H9 (cell line): ENCODE data around the gene APBB2. TPM values are rescaled to one million over a fixed set of nuclear protein-coding genes. Genes with fewer than 3 reads are reported as not detected.

Source experiments
- DNase-seq: peaks from one replicate; pipeline ENCODE4 v3.0.0-alpha.2; 2017
- H2AFZ ChIP-seq: one replicate; pipeline ENCODE4 v1.6.1; 2013; ENCODE audit warnings: mild to moderate bottlenecking, low read length, control low read depth, moderate library complexity
- H2AK5ac ChIP-seq: 2 replicates; pipeline ENCODE4 v1.6.1; 2013; ENCODE audit warnings: low read length, control low read depth, mixed read lengths; ENCODE audit not compliant: insufficient read length
- H2BK120ac ChIP-seq: one replicate; pipeline ENCODE4 v1.6.1; 2013; ENCODE audit warnings: low read depth, mild to moderate bottlenecking, low read length, control low read depth, inconsistent platforms; ENCODE audit not compliant: poor library complexity, severe bottlenecking
- H2BK12ac ChIP-seq: 2 replicates; pipeline ENCODE4 v1.6.1; 2013; ENCODE audit warnings: low read length, control low read depth, mixed read lengths, low read depth; ENCODE audit not compliant: insufficient read length
- H2BK15ac ChIP-seq: 2 replicates; pipeline ENCODE4 v1.6.1; 2013; ENCODE audit warnings: low read depth, low read length, control low read depth
- H2BK20ac ChIP-seq: one replicate; pipeline ENCODE4 v1.6.1; 2013; ENCODE audit warnings: low read depth, mild to moderate bottlenecking, low read length, control low read depth, inconsistent platforms; ENCODE audit not compliant: poor library complexity, severe bottlenecking
- H2BK5ac ChIP-seq: 2 replicates; pipeline ENCODE4 v1.6.1; 2013; ENCODE audit warnings: low read length, control low read depth, mixed read lengths; ENCODE audit not compliant: insufficient read length
- H3K14ac ChIP-seq: 2 replicates; pipeline ENCODE4 v1.6.1; 2013; ENCODE audit warnings: low read length, control low read depth; ENCODE audit not compliant: insufficient read depth
- H3K18ac ChIP-seq: 2 replicates; pipeline ENCODE4 v1.6.1; 2013; ENCODE audit warnings: low read depth, mild to moderate bottlenecking, mixed read lengths, low read length, control low read depth; ENCODE audit not compliant: insufficient read length
- H3K23ac ChIP-seq: 2 replicates; pipeline ENCODE4 v1.6.1; 2013; ENCODE audit warnings: low read length, control low read depth, mixed read lengths, low read depth; ENCODE audit not compliant: insufficient read length
- H3K23me2 ChIP-seq: 2 replicates; pipeline ENCODE4 v1.6.1; 2013; ENCODE audit warnings: low read depth, mild to moderate bottlenecking, mixed read lengths, low read length, control low read depth; ENCODE audit not compliant: insufficient read length, poor library complexity, severe bottlenecking
- H3K27ac ChIP-seq: 2 replicates; pipeline ENCODE4 v1.5.1; 2013; ENCODE audit warnings: low read length, control low read depth, mixed read lengths, low read depth; ENCODE audit not compliant: insufficient read length
- H3K27me3 ChIP-seq: 2 replicates; pipeline ENCODE4 v1.6.1; 2013; ENCODE audit warnings: low read length, control low read depth, inconsistent platforms; ENCODE audit not compliant: insufficient read depth
- H3K4ac ChIP-seq: 2 replicates; pipeline ENCODE4 v1.6.1; 2013; ENCODE audit warnings: low read depth, mild to moderate bottlenecking, control low read depth, inconsistent platforms, low read length, moderate library complexity
- H3K4me1 ChIP-seq: 2 replicates; pipeline ENCODE4 v1.6.1; 2013; ENCODE audit warnings: low read length, control low read depth, inconsistent platforms; ENCODE audit not compliant: insufficient read depth
- H3K4me2 ChIP-seq: 2 replicates; pipeline ENCODE4 v1.6.1; 2013; ENCODE audit warnings: low read length, control low read depth, mixed read lengths; ENCODE audit not compliant: insufficient read length, insufficient read depth
- H3K56ac ChIP-seq: 2 replicates; pipeline ENCODE4 v1.6.1; 2013; ENCODE audit warnings: low read depth, mild to moderate bottlenecking, mixed read lengths, low read length, control low read depth; ENCODE audit not compliant: insufficient read length
- H3K79me1 ChIP-seq: 2 replicates; pipeline ENCODE4 v1.6.1; 2013; ENCODE audit warnings: low read depth, mild to moderate bottlenecking, moderate library complexity, low read length, control low read depth, inconsistent platforms; ENCODE audit not compliant: insufficient read depth, poor library complexity, severe bottlenecking
- H3K79me2 ChIP-seq: 2 replicates; pipeline ENCODE4 v1.6.1; 2013; ENCODE audit warnings: low read length, control low read depth, inconsistent platforms; ENCODE audit not compliant: insufficient read depth
- H3K9ac ChIP-seq: 2 replicates; pipeline ENCODE4 v1.6.1; 2013; ENCODE audit warnings: low read length, control low read depth, mixed read lengths; ENCODE audit not compliant: insufficient read length; ENCODE audit errors: extremely low read depth
- H3K9me3 ChIP-seq: one replicate; pipeline ENCODE4 v1.6.1; 2013; ENCODE audit warnings: low read depth, low read length, inconsistent platforms; ENCODE audit not compliant: control insufficient read depth
- H3T11ph ChIP-seq: one replicate; pipeline ENCODE4 v1.6.1; 2013; ENCODE audit warnings: mild to moderate bottlenecking, low read length, control low read depth, inconsistent platforms
- H4K20me1 ChIP-seq: one replicate; pipeline ENCODE4 v1.6.1; 2013; ENCODE audit not compliant: control insufficient read depth, insufficient read length, insufficient read depth
- H4K5ac ChIP-seq: 2 replicates; pipeline ENCODE4 v1.6.1; 2013; ENCODE audit warnings: low read depth, mild to moderate bottlenecking, mixed read lengths, low read length, control low read depth; ENCODE audit not compliant: insufficient read length
- H4K8ac ChIP-seq: replicated peaks from 2 replicates; pipeline ENCODE4 v1.6.1; 2013; ENCODE audit warnings: low read length, control low read depth, mixed read lengths, low read depth; ENCODE audit not compliant: insufficient read length
- H4K91ac ChIP-seq: 2 replicates; pipeline ENCODE4 v1.6.1; 2013; ENCODE audit warnings: low read depth, mild to moderate bottlenecking, moderate library complexity, mixed read lengths, low read length, control low read depth; ENCODE audit not compliant: insufficient read length
- H3K27ac Mint-ChIP-seq, 3 experiments: 2 replicates in 2 of 3; 3 replicates in 1 of 3; pipeline ENCODE4 v1.8.0; 2020 to 2021; ENCODE audit warnings: mixed read lengths in 3 of 3, mild to moderate bottlenecking in 1 of 3, moderate library complexity in 1 of 3
- H3K27me3 Mint-ChIP-seq: 2 replicates; pipeline ENCODE4 v1.8.0; 2021; ENCODE audit warnings: low read depth, mild to moderate bottlenecking, moderate library complexity, mixed read lengths
- H3K36me3 Mint-ChIP-seq, 3 experiments: 2 replicates in 2 of 3; 3 replicates in 1 of 3; pipeline ENCODE4 v1.8.0; 2020 to 2021; ENCODE audit warnings: low read depth in 3 of 3, mixed read lengths in 3 of 3; ENCODE audit not compliant: insufficient read depth in 1 of 3
- H3K4me1 Mint-ChIP-seq, 2 experiments: 2 replicates each; pipeline ENCODE4 v1.8.0; 2020; ENCODE audit warnings: mixed read lengths in 2 of 2
- H3K4me3 Mint-ChIP-seq, 2 experiments: 2 replicates in 1 of 2; 3 replicates in 1 of 2; pipeline ENCODE4 v1.8.0; 2020 to 2021; ENCODE audit warnings: mild to moderate bottlenecking in 2 of 2, mixed read lengths in 2 of 2, moderate library complexity in 1 of 2
- H3K9me3 Mint-ChIP-seq, 2 experiments: 2 replicates in 1 of 2; 3 replicates in 1 of 2; pipeline ENCODE4 v1.8.0; 2020; ENCODE audit warnings: mild to moderate bottlenecking in 2 of 2, mixed read lengths in 2 of 2, moderate library complexity in 1 of 2
- WGBS: extraction: QIAGEN DNeasy Blood & Tissue Kit; methylation state at CpG from one replicate; pipeline ENCODE4 v1.1.7; 2013; ENCODE audit warnings: missing lambda C conversion rate, low lambda C conversion rate, mixed read lengths; ENCODE audit not compliant: insufficient read length; ENCODE audit errors: extremely low coverage; 5-methylcytosine and 5-hydroxymethylcytosine counted together
- total RNA-seq: library from RNA; stranded (reverse); gene quantifications from 2 replicates; pipeline ENCODE4 v1.2.1, GENCODE V29; 2021
- TF ChIP-seq, protein P1 (sequence below): fragments of 200-600 bp; sonication (generic); conservative IDR thresholded peaks from 3 replicates; pipeline ENCODE4 v1.8.0; 2021; ENCODE audit warnings: antibody characterized with exemption, mild to moderate bottlenecking

The APBB2 gene
- total RNA-seq, 1 experiment from 2014 or later = 39.6 TPM

DNA sequence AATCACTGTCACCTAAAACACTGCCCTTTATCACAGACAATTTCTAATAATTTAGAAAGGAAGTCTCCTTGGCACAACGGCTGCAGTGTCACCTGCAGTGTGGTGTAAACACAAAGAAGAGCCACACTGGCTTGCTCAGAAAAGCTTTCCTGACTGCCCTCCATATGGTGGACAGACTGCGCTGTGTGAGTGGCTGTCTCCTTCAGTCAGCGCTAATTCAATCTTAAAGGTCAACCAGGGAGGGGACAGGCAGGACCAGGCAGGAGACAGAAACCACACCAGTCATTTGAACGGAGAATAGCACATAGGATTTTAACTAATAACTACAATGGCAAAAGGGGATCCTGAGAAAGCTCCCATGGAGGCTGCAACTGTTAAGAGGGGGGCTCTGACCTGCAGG, 332.5 kb downstream of the APBB2 start:
- Histone ChIP-seq H2BK5ac (no peak overlapping the region), H3K27me3 (no peaks in the 10 kb centered on the region), H3K18ac (no peak overlapping the region), H2AFZ (no peak overlapping the region), H3K14ac (no peak overlapping the region), H4K20me1 (no peaks in the 10 kb centered on the region), H3K56ac (no peak overlapping the region), H3T11ph (no peak overlapping the region), H3K23me2 (no peaks in the 10 kb centered on the region), H3K23ac (no peak overlapping the region), H4K91ac (no peak overlapping the region), H3K4me2 (no peak overlapping the region), H3K27ac (no peak overlapping the region), H4K8ac (no peak overlapping the region), H4K5ac (no peak overlapping the region), H3K9me3 (no peaks in the 10 kb centered on the region), H3K79me1 (no peaks in the 10 kb centered on the region), H3K4me1 (no peaks in the 10 kb centered on the region), H3K9ac (no peak overlapping the region), H2BK12ac (no peak overlapping the region), H2BK20ac (no peak overlapping the region), H2BK15ac (no peak overlapping the region), H3K4ac (no peak overlapping the region), H2AK5ac (no peak overlapping the region), H3K79me2 (no peaks in the 10 kb centered on the region), H2BK120ac (no peak overlapping the region)
- no CpG with 5 or more reads among the region's 4 CpGs for WGBS
- TF ChIP-seq, protein P1, sequence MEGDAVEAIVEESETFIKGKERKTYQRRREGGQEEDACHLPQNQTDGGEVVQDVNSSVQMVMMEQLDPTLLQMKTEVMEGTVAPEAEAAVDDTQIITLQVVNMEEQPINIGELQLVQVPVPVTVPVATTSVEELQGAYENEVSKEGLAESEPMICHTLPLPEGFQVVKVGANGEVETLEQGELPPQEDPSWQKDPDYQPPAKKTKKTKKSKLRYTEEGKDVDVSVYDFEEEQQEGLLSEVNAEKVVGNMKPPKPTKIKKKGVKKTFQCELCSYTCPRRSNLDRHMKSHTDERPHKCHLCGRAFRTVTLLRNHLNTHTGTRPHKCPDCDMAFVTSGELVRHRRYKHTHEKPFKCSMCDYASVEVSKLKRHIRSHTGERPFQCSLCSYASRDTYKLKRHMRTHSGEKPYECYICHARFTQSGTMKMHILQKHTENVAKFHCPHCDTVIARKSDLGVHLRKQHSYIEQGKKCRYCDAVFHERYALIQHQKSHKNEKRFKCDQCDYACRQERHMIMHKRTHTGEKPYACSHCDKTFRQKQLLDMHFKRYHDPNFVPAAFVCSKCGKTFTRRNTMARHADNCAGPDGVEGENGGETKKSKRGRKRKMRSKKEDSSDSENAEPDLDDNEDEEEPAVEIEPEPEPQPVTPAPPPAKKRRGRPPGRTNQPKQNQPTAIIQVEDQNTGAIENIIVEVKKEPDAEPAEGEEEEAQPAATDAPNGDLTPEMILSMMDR = no peak
- no peaks in the 10 kb centered on the region for H3K9me3 Mint-ChIP-seq
- no peak overlapping the region for H3K4me3 Mint-ChIP-seq
- no peaks in the 10 kb centered on the region; the same call in 1 of the 2 replicates for H3K27me3 Mint-ChIP-seq
- DNase-seq = no peak
- H3K4me1 Mint-ChIP-seq = no peaks in the 10 kb centered on the region
- peak overlapping the region in 2 of 3 experiments; percentile 12 to 52; a peak in 4 of 7 replicates for H3K27ac Mint-ChIP-seq
- H3K36me3 Mint-ChIP-seq = peaks cover 0 to 3% (median 1%) of the 10 kb centered on the region in 3 experiments; a peak in 2 of 7 replicates
